GM12878 (cell line): ENCODE measurements around the gene SLC9A3.

Source experiments
- RAD21 ChIP-seq: IDR thresholded peaks from 2 replicates; pipeline ENCODE4 v1.6.1; 2011; ENCODE audit warnings: mild to moderate bottlenecking, low read depth, low read length, moderate library complexity; ENCODE audit not compliant: insufficient read depth
- ZNF217 ChIP-seq: fragments of 450-650 bp; IDR thresholded peaks from 2 replicates; pipeline ENCODE4 v1.6.1; 2017; ENCODE audit warnings: antibody characterized with exemption, mild to moderate bottlenecking

DNA sequence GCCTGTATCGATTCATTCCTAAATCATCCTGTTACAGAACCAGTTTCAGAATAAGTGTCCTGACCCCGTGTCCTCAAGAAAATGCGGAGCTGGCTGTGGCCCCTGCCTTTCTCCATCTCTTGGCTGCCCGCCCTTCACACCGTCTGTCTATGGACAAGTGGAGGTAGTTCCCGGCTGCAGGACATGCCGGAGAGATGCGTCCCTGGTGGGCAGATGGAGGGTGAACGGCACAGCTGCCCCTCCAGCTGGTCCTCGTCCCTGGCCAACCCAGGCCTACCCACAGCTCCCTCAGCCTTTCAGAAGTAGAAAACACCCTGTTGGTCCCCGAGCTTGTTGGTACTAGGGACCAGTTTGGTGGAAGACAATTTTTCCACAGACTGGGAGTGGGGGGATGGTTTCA lies 96.0 kb downstream of the SLC9A3 start:
- TF ChIP-seq RAD21 (no peak), ZNF217 (no peak)
